GM18907 (cell line): ENCODE results near the gene PPP4R2.

Experiments used
- ATAC-seq: cut with Tn5 transposase; IDR thresholded peaks from one replicate; pipeline ENCODE4 v1.9.1; 2021; ENCODE audit warnings: mild to moderate bottlenecking, moderate library complexity; ENCODE audit not compliant: unreplicated experiment

PPP4R2 gene

DNA sequence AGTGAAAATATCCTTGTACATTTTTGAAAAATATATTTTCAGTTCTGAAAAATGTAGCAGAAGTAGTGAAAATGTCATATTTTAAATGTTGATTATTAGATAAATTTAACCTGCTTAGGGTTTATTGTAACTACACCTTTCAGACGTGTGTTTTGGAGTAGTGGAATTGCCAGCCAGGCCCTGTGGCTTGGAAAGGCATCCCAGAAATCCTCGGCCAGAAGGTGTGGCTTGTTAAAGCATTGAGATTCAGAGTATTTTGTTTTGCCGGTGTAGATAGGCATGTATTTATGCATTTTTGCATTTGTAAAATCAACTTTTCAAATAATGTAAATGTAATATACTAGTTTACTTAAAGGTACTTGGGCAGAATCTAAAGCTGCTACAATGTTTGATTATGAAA lies 71.8 kb downstream of the PPP4R2 start:
- ATAC-seq: no peak

- ATAC-seq: no peak
Observed at GRCh38 chr3:73069187-73069586, 72.6 kb downstream of the PPP4R2 start.

DNA sequence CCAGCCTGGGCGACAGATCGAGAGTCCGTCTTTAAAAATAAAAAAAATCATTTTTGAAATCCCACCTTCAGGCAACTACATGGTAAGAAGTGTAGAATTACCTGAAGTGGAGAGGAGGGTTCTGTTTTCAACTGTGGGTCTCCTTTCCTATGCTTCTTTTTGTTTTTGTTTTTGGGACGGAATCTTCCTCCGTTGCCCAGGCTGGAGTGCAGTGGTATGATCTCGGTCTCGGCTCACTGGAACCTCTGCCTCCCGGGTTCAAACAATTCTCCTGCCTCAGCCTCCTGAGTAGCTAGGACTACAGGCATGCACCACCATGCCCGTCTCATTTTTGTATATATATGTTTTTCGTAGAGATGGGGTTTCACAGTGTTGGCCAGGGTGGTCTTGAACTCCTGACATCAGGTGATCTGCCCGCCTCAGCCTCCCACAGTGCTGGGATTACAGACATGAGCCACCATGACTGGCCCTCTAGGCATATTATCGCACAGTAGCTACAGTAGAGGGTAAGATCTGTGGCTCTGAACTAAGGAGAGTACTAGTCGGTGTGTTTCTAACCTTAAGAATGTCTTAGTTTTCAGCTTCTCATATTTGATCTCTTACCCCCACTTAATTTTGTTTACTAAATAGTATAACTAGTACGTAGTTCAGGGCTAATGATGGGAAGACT lies 73.3 kb downstream of the PPP4R2 start:
- no peak for ATAC-seq

DNA sequence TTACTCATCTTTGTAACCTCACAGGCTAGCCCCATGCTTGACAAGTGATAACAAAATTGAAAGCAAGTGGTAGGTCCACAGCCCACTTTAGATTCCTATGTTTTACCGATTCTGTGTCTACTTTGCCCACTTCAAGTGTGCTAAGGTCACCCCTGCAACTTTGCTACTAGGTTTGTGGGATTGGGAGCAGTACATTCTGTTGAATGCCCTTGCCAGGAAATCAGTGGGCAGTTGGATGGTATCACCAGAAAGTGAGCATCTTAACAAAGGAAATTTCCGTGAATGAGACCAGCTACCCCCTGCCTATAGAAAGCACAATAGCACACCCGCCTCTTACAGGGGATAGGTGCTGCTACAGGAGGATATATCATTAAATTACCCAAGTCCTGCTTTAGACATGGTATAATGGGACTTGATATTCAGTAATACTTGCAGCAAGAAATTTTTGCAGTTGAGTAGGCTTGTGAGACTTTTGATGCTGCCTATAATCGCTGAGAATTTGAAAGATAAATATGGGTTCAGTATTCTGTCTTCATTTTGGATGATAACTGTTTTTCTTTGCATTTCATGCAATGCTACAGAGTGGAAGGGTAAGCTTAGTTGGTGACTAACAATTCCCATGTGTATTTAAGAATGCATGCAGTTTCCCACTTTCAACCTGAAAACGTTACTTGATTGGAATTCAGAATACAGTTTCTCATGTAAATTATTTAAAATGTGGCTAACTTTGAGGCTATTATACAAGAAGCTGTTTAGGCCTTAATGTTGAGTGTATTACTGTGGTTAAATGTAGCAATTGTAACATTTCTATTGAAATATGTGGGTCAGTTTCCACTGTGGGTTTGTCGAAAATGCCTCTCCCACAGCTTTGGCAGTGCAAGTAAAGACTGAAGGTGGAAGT lies 74.3 kb downstream of the PPP4R2 start:
- ATAC-seq: no peak

DNA sequence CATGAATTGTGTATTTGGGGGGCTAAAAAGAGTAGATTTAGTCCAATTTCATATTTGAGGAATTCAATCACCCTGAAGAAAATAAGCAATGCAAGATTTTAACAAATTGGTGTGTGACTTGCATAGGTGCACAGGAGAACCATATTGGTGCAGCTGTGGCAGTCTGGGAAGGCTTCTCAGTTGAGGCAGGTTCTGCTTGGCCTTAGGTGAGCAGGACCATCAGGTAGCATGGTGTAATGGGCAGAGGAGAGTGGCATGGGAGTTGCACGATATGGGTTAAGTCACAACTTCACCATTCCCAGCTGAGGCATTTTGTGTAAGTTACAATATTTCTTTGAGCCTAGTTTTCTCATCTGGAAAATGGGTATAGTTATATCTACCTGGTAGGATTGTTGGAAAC lies 75.3 kb downstream of the PPP4R2 start:
- ATAC-seq: no peak

GRCh38 chr3:73072634-73073033 lies 76.0 kb downstream of the PPP4R2 start:
- no peak for ATAC-seq

DNA sequence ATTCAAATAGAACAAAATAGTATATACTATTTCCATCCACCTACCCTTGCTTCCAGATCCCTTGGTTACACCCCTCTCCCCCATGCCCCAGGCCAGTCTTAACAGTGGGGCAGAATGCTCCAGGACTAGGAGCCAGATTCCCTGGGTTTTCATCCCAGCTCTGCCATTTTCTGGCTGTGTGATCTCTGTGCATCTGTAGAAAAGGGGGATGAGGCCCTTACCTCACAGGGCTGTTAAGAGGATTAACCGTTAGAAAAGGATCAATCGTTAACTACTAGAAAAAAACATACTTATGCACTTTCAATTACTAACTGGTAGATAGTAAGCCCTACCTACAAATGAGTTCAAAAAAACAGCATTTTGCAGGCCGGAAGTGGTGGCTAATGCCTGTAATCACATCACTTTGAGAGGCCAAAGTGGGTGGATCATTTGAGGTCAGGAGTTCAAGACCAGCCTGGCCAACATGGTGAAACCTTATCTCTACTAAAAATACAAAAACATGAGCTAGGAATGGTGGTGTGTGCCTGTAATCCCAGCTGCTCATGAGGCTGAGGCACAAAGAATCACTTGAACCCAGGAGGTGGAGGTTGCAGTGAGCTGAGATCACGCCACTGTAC lies 76.6 kb downstream of the PPP4R2 start:
- no peak for ATAC-seq

DNA sequence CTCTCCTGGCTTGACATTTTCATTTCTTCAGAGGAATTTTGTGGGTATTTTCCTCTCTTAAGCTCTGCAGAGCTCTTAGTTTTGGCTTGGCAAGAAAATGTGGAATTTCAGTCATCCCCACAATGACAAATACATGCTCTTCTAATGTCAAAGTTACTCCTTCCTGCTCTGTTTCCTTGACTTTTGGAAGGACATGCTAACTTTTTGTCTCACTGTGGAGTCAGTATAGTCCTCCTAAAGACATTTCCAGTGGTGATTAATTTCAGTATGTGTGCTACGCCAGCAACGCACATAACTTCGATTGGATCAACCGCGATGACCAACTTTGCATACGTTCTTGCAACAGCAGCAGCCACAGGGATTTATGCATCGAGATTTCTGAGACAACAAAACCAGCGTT lies 78.2 kb downstream of the PPP4R2 start:
- ATAC-seq: no peak

- ATAC-seq: no peak
Observed at GRCh38 chr3:73080216-73080966, 83.8 kb downstream of the PPP4R2 start.

DNA sequence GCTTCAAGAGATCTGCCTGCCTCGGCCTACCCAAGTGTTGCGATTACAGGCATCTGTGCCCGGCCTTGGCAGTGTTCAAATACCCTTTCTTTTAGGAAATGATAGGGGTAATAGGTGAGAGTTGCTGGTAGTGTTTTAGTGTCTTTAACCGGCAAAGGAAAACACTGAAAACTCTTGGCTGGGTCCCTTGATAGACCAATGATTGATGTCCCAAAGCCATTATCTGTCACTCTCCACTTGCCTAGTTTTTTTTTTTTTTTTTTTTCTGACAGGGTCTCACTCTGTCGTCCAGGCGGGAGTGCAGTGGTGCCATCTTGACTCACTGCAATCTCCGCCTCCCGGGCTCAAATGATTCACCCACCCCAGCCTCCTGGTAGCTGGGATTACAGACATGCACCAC lies 84.5 kb downstream of the PPP4R2 start:
- no peak for ATAC-seq

- no peak for ATAC-seq
Observed at GRCh38 chr3:73084170-73084569, 87.6 kb downstream of the PPP4R2 start.

- ATAC-seq: no peak
Observed at GRCh38 chr3:73086071-73086494, 89.5 kb downstream of the PPP4R2 start.

GRCh38 chr3:73094129-73094528 lies 97.5 kb downstream of the PPP4R2 start:
- ATAC-seq: no peak

- ATAC-seq: no peak
Observed at GRCh38 chr3:73094951-73095350, 98.3 kb downstream of the PPP4R2 start.

DNA sequence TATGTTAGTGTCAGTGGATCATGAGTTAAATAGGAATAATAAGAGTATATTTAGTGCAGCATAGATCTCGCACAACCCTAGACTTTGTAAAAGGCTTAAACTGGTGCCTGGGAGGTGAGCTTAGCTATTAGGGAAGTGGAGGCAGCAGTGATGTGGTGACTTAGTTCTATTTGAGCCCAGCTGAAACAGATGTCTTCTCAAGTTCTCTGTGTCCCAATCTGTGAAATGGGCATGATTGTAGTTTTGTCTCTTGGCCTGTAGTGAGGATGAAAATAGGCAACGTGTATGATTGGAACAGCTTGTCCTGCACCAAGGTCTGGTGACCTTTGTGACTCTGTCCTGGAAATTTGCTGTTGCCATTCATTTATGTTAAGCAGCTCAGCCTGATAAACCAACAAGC lies 99.6 kb downstream of the PPP4R2 start:
- ATAC-seq: no peak

DNA sequence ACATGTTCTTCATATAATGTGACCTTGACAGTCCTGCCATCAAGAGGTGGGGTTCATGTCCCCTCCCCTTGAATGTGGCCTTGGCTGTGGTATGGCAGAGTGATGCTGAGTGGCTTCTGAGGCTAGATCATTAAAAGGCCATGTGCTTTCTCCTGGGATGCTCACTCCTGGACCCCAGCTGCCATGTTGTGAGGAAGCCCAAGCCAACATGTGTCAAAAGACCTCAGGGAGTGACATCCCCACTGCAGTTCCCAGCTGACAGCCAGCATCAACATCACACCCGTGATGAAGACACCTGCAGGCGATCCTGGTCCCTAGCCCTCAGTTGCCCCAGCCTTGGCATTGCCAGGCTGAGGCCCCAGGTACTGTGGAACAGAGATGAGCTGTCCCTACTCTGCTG lies 101.4 kb downstream of the PPP4R2 start:
- ATAC-seq: no peak

GRCh38 chr3:73098873-73099272 lies 102.3 kb downstream of the PPP4R2 start:
- no peak for ATAC-seq

DNA sequence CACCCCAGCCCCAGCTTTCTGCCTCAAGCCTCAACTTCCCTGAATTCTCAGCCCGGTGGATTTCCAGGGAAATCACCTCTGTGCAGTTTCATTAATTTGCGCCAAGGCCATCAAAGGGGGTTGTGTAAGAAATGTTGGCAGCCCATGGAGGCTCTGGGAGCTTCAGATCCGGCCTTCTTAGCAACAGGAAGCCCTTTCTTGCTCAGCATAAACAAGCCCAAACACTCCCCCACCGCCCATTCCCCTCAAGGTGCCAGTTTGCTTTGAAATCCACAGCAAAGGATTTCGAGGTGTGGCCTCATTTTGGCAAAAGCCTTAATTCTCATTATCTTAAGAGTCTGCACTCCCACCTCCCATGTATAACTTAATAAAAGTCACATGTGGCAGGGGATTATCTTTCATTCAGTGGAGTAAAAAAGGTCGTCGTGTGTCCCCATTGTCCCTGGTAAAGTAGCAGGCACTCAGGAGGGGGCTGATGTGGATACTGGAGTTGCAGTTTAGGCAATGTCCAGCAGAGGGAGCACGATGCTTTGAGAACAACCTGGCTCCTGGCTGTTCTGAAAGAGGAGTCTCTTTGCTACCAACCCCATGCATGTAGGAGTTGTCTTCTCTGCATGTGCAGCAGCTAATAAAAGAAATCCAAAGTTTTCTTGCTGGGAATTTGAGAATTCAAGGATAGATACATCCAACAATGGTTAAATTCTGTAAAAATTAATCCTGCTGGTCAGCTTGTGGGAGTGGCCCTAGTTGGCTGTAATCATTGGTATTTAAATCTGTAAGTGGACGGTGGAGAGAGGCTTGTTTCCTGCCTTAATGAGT lies 104.3 kb downstream of the PPP4R2 start:
- peak; percentile 90 for ATAC-seq

- ATAC-seq: no peak
Observed at GRCh38 chr3:73101881-73102280, 105.3 kb downstream of the PPP4R2 start.

GRCh38 chr3:73107215-73107614 lies 110.6 kb downstream of the PPP4R2 start:
- ATAC-seq: no peak
